Limb (tissue), 2 donors: ENCODE results near the gene NUDT3.
A peak's percentile ranks its signal among the peaks of the same experiment; 100 is the strongest.
"Not testable (repeated sequence)": the region's sequence is repeated elsewhere in the genome, so short reads cannot be mapped to it uniquely, and the experiment has no call there.

ENCODE experiments used
- DNase-seq, 2 donors: peaks; one replicate each; pipeline ENCODE4 v3.0.0-alpha.2; 2016; ENCODE audit errors: extremely low spot score in 2 of 2

The NUDT3 gene

DNA sequence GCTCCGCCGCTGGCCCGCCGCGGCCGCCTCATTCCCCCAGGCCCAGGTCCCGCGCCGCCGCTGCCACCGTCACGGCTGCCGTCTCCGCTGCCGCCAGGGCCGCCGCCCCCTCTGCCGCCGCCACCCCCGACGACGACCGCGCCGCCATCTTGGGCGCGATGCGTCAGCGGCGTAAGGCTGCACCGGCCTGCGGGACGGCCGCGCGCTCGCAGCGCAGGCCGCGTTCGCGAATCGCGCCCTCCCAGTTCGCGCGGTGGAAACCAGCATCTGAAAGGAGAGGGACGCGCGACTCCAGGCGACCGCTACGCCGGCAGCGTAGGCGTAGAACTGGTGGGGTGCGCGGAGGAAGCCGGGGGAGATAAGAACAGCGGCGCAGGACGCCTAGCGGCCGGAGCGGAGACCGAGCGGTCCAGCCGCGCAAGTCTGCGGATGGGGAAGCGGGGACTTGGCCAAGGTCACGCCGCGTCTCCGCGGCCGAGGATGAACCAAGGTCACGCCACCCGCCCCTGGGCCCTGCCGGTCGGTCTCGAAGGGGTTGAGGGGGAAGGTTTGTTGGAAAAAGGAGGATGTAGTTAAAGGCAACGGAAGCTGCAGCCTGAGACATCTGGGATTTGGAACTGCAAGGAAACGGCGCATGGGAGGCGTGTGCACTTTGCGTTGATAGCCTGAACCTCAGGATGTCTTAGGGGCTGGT lies at the start of gene NUDT3:
TSS of gene NUDT3 (minus strand) at position 173 of the 694 bp plus-strand sequence. CDS start 307 bp downstream, outside the sequence.
- peak; percentile 98 for DNase-seq

- no peak for DNase-seq
These were observed 49.1 kb upstream of the NUDT3 start for GRCh38 chr6:34441526-34441925.

GRCh38 chr6:34439442-34439841 lies 47.0 kb upstream of the NUDT3 start:
- DNase-seq: no peak

- no peak for DNase-seq
These were observed 46.2 kb upstream of the NUDT3 start for GRCh38 chr6:34438705-34439104.

- DNase-seq: no peak
These were observed 45.1 kb upstream of the NUDT3 start for GRCh38 chr6:34437644-34437970.

- no peak for DNase-seq
These were observed 44.6 kb upstream of the NUDT3 start for GRCh38 chr6:34436803-34437643.

DNA sequence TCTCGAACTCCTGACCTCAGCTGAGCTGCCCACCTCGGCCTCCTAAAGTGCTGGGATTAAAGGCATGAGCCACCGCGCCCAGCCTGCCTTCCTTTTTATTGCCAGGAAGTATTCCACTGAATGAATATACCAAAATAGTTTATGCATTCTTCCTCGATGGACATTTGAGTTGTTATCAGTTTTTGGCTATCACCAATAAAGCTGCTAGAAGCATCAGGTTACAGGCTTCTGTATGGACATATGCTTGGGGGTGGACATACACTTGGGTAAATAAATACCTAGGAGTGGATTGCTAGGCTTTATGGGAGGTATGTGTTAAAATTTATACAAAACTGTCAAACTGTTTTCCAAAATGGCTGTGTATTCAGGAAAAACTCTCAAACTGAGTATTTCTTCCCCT lies 43.4 kb upstream of the NUDT3 start:
- no peak for DNase-seq

GRCh38 chr6:34425498-34426410 lies 33.3 kb upstream of the NUDT3 start, which contains the start of gene RPS10:
TSS of gene RPS10 (minus strand) at chr6:34426069. CDS start at chr6:34425221, 848 bp downstream.
- peak; percentile 93 to 98 for DNase-seq

GRCh38 chr6:34425132-34425497 lies 32.6 kb upstream of the NUDT3 start:
- no peak for DNase-seq

GRCh38 chr6:34424200-34425131 lies 32.0 kb upstream of the NUDT3 start:
- no peak for DNase-seq

- no peak for DNase-seq
These were observed 30.8 kb upstream of the NUDT3 start for GRCh38 chr6:34423254-34423653.

GRCh38 chr6:34418367-34418766 lies 25.9 kb upstream of the NUDT3 start:
- DNase-seq: no peak

DNA sequence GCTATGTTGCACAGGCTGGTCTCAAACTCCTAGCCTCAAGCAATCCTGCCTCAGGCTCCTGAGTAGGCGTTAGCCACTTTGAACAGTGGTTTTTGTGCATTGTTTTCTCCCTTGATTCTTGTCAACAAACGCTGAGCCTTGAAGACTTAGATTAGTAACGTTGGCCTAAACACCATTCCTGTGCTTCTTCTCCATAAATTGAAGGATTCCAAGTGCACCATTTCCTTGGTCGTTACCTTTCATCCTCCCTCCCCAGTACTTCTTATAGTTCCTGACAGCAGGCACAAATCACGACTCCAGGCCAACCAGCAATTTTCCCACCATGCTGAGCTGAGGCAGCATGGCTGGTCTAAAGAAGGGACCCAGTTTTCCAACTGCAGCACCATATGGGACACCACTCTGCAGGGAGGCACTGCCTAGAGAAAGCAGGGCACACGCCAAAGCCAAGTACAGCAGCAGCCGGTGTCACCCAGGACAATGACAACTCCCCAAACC lies 24.5 kb upstream of the NUDT3 start:
- DNase-seq: no peak

GRCh38 chr6:34414999-34415858 lies 22.8 kb upstream of the NUDT3 start:
- DNase-seq: peak in 1 of 2 donors; percentile 75

DNA sequence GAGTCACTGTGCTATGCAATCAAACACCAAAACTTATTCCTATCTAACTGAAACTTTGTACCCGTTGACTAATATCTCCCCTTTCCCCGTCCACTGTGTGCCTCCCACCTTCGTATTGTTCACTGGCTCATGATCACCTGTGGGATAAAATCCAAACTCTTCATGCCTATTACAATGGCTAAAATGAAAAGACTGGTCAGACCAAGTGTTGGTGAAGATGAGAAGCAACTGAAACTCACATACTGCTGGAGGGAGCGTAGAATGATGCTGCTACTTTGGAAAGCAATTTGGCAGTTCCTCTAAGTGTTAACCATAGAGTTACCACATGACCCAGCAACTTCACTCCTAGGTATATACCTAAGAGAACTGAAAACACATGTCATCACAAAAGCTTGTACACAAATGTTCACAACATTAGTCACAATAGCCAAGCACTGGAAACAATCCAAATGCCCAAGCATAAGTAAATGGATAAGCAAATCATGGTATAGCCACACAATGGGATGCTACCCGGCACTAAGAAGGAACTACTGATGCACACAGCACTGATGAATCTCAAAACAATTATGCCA lies 20.3 kb upstream of the NUDT3 start:
- DNase-seq: no peak

DNA sequence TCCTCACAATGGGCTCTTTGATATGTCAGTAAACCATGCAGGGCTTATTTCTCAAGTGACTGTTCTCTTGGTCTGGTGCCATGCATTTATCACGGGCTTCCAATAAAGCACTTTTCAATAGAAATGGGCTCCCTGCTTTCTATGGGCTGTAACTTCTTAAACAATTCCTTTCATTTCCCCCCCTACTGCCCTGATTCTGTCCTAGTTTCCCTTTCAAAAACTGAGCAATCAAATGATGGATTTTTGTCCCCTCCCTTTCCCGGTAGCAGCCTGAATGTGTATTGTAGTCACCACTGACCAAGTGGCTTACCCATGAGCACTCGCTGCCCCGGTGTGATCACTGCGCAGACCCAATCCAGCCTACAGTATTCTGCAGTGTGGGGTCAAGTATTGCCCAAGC lies 19.5 kb upstream of the NUDT3 start:
- no peak for DNase-seq

- not testable (repeated sequence) for DNase-seq
These were observed 15.4 kb upstream of the NUDT3 start for GRCh38 chr6:34407915-34408314.

- no peak for DNase-seq
These were observed 4.0 kb upstream of the NUDT3 start for GRCh38 chr6:34396518-34396917.

DNA sequence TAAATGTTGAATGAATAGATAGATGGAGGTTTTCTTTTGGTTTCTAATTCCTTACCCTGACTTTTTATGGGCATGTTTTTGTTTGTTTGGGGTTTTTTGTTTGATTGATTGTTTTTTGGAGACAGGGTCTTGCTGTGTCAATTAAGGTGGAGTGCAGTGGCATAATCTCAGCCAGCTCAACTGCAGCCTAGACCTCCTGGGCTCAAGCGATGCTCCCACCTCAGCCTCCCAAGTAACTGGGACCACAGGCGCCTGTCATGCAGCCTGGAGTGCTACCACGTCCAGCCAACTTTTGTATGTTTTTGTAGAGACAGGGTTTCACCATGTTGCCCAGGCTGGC lies 1.5 kb upstream of the NUDT3 start:
- no peak for DNase-seq
